Muscle layer of duodenum (tissue), 2 donors: ENCODE results near the gene SFRP2.

Source experiments
- H3K27ac ChIP-seq: one replicate; pipeline ENCODE4 v1.7.0; 2013; ENCODE audit warnings: mild to moderate bottlenecking, low read length
- H3K27me3 ChIP-seq: one replicate; pipeline ENCODE4 v1.7.0; 2013; ENCODE audit warnings: low read depth, mild to moderate bottlenecking, control low read depth, low read length
- H3K36me3 ChIP-seq, 2 donors: one replicate each; pipeline ENCODE4 v1.7.0; 2013; ENCODE audit warnings: low read length in 2 of 2, control low read depth in 1 of 2, mild to moderate bottlenecking in 1 of 2; ENCODE audit not compliant: insufficient read depth in 2 of 2, control insufficient read depth in 1 of 2
- H3K4me1 ChIP-seq, 2 donors: one replicate each; pipeline ENCODE4 v1.7.0; 2013; ENCODE audit warnings: low read length in 2 of 2, mild to moderate bottlenecking in 2 of 2, control low read depth in 1 of 2, moderate library complexity in 1 of 2; ENCODE audit not compliant: insufficient read depth in 2 of 2, control insufficient read depth in 1 of 2
- H3K4me3 ChIP-seq, 2 donors: one replicate each; pipeline ENCODE4 v1.7.0; 2013; ENCODE audit warnings: low read length in 2 of 2, low read depth in 1 of 2, mild to moderate bottlenecking in 1 of 2
- H3K9me3 ChIP-seq, 2 donors: one replicate each; pipeline ENCODE4 v1.7.0; 2013; ENCODE audit warnings: low read length in 2 of 2, control low read depth in 1 of 2, mild to moderate bottlenecking in 1 of 2; ENCODE audit not compliant: control insufficient read depth in 1 of 2
- donor health status: healthy.

The SFRP2 gene, protein sequence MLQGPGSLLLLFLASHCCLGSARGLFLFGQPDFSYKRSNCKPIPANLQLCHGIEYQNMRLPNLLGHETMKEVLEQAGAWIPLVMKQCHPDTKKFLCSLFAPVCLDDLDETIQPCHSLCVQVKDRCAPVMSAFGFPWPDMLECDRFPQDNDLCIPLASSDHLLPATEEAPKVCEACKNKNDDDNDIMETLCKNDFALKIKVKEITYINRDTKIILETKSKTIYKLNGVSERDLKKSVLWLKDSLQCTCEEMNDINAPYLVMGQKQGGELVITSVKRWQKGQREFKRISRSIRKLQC

DNA sequence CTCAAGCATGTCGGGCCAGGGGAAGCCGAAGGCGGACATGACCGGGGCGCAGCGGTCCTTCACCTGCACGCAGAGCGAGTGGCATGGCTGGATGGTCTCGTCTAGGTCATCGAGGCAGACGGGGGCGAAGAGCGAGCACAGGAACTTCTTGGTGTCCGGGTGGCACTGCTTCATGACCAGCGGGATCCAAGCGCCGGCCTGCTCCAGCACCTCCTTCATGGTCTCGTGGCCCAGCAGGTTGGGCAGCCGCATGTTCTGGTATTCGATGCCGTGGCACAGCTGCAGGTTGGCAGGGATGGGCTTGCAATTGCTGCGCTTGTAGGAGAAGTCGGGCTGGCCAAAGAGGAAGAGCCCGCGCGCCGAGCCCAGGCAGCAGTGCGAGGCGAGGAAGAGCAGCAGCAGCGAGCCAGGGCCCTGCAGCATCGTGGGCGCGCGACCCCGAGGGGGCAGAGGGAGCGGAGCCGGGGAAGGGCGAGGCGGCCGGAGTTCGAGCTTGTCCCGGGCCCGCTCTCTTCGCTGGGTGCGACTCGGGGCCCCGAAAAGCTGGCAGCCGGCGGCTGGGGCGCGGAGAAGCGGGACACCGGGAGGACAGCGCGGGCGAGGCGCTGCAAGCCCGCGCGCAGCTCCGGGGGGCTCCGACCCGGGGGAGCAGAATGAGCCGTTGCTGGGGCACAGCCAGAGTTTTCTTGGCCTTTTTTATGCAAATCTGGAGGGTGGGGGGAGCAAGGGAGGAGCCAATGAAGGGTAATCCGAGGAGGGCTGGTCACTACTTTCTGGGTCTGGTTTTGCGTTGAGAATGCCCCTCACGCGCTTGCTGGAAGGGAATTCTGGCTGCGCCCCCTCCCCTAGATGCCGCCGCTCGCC is at the start of gene SFRP2:
TSS of gene SFRP2 (minus strand) at position 671 of the 864 bp plus-strand sequence. CDS start at position 423, 248 bp downstream.
- Histone ChIP-seq H3K27ac (no peak within 1 kb of the TSS), H3K9me3 (no peaks in the 10 kb centered on the region), H3K4me1 (peaks cover 3 to 48% of the 10 kb centered on the region in 2 donors), H3K36me3 (no peaks in the 10 kb centered on the region), H3K27me3 (peaks cover 58% of the 10 kb centered on the region), H3K4me3 (peak within 1 kb of the TSS; percentile 47 to 64)

DNA sequence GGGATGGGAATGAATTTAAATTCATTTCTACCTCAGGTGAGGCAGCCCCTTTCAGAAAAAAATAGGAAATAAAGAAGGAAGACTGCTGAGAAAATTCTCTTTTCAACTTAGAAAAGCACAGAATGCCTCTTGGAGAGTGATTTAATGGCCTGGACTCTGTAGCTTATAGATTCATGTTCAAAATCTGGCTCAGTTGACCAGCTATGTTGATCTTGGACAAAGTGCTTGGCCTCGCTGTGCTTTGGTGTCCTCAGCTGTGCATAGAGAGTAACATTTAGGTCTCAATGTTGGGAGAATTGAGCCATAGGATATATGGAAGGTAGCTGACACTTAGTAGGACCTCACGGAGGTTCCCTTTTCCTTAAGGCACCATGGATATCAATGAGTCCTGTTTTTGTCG is 49.7 kb upstream of the SFRP2 start:
- H3K27ac ChIP-seq, result no peak overlapping the region
- no peaks in the 10 kb centered on the region for H3K27me3 ChIP-seq
- no peaks in the 10 kb centered on the region for H3K36me3 ChIP-seq
- no peaks in the 10 kb centered on the region for H3K9me3 ChIP-seq
- no peak overlapping the region for H3K4me3 ChIP-seq
- no peaks in the 10 kb centered on the region for H3K4me1 ChIP-seq

DNA sequence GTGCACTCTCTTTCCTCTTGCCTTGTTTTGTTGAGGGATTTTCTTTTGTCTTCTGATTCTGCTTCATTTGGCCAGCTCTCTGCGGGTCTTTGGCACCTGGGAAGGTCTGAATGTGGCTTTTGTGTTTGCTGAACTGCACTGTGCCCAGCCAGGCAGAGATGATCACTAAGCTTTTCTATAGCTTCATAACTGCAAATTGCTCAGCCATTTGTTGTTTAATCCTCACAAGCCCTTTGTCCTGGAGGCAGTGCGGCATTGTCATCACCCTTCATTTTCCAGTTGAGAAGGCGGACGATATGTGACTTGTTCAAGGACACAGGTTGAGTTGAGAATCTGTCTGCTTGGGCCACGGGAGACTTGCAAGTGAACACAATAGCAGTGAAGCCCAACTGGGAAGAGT is 46.0 kb upstream of the SFRP2 start:
- Histone ChIP-seq H3K4me3 (no peak overlapping the region), H3K27me3 (no peaks in the 10 kb centered on the region), H3K4me1 (no peaks in the 10 kb centered on the region), H3K9me3 (no peaks in the 10 kb centered on the region), H3K27ac (no peak overlapping the region), H3K36me3 (no peaks in the 10 kb centered on the region)

DNA sequence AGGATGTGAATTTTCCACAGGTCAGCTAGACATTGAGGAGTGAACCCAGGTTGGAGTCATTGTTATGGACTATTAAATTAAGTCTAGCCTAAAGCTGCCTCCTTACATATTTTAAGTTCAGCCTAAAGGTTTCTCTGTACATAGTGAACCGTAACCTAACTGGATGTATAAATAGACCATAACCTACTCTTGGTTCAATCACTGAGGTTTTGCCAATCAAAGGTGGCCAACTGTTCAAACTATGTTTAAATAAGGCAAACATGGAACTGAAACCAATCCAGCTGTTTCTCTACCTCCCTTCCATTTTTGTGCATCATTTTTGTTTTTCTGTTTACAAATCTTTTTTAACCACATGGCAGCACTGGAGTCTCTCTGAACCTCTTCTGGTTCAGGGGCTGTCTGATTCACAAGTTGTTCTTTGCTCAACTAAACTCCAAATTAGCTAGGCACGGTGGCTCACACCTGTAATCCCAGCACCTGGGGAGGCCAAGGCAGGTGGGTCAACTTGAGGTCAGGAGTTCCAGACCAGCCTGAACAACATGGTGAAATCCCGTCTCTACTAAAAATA is 43.9 kb upstream of the SFRP2 start:
- H3K27me3 ChIP-seq, result no peaks in the 10 kb centered on the region

DNA sequence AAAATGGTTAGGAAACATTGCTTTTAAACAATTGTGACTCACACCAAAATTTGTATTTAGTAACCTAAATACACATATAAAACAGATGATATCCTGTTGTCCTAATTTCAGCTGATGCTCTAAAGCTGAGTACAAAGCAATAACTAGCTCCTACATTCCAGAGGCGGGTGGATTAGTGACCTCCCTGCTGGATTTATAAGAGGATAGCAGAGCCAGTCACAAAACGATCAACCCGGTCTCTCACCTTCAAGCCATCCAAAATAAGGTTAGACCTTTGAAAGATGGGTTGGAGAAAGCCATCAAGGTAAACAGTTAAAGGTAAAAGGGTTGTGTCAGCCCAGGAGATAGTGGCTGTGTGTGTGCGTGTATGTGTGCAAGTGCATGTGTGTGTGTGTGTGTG is 43.2 kb upstream of the SFRP2 start:
- no peak overlapping the region for H3K4me3 ChIP-seq
- H3K36me3 ChIP-seq, result no peaks in the 10 kb centered on the region

More for the DNA sequence above, 43.9 kb upstream of the SFRP2 start:
- Histone ChIP-seq H3K36me3 (no peaks in the 10 kb centered on the region), H3K4me1 (no peaks in the 10 kb centered on the region), H3K27ac (no peak overlapping the region), H3K4me3 (no peak overlapping the region), H3K9me3 (no peaks in the 10 kb centered on the region)

DNA sequence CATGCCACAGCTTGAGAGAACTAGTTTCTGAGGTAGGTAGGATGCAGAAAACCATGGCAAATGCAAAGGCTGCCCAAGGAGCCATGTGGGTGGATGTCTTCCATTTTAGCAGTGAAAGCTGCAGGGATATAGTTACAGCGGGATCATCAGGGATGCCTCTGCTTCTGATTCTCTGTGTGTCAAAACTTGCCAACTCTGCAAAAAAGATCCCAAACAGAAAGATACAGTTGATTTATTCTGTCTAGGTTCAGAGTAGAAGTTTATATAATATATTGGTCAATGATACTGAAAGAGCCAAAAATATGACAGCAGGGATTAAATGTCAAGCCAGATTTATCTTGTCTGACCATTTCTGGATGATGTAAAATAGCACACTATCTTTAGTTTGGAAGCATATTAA is 42.4 kb upstream of the SFRP2 start:
- no peaks in the 10 kb centered on the region for H3K27me3 ChIP-seq
- H3K36me3 ChIP-seq, result no peaks in the 10 kb centered on the region
- H3K4me1 ChIP-seq, result no peaks in the 10 kb centered on the region

More for the DNA sequence above, 43.2 kb upstream of the SFRP2 start:
- H3K27me3 ChIP-seq, result no peaks in the 10 kb centered on the region
- no peaks in the 10 kb centered on the region for H3K9me3 ChIP-seq
- H3K4me1 ChIP-seq, result no peaks in the 10 kb centered on the region
- H3K27ac ChIP-seq, result no peak overlapping the region

DNA sequence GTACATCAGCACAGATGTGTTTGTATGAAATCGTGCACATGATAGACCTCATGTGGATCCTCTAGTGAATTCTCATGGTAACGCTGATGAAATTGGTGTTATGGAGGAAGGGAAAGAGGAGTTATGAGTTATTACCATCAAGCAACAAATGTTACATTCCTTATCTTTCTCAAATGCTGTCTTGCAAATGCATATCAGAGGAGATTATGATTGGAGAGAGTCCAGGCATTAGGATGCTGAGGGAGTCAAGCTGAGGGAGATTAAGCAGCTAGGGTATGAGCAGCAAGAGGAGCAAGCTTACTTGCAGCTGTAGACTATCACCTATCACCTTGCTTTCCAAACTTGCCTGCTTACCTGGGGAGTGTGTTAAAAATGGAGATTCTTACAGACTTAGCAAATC is 36.8 kb upstream of the SFRP2 start:
- no peaks in the 10 kb centered on the region for H3K27me3 ChIP-seq
- no peaks in the 10 kb centered on the region for H3K36me3 ChIP-seq
- no peaks in the 10 kb centered on the region for H3K4me1 ChIP-seq
- H3K4me3 ChIP-seq, result no peak overlapping the region
- no peak overlapping the region for H3K27ac ChIP-seq
- H3K9me3 ChIP-seq, result peaks cover 0 to 3% of the 10 kb centered on the region in 2 donors

More for the DNA sequence above, 42.4 kb upstream of the SFRP2 start:
- no peaks in the 10 kb centered on the region for H3K9me3 ChIP-seq
- H3K27ac ChIP-seq, result no peak overlapping the region
- H3K4me3 ChIP-seq, result no peak overlapping the region

DNA sequence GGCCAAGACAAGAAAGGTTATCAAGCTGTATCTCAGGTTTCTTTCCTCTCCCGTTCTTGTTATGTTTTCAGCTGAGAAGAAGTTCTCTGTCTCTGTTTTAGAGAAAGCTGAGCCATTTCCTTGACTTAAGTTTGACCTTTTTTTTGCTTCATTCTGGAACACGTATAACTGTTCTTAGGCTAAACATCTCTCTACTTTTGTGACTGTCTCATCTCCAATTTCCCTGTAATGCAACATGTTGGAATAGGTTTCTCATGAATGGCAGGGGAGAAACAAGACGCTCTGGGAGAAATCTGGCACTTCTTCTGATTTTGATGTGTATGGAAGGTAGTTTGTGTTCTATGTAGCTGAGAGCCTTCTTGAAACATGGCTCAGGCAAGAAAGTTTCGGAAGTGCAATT is 36.2 kb upstream of the SFRP2 start:
- Histone ChIP-seq H3K36me3 (no peaks in the 10 kb centered on the region), H3K9me3 (peaks cover 0 to 3% of the 10 kb centered on the region in 2 donors), H3K27ac (no peak overlapping the region), H3K4me3 (no peak overlapping the region), H3K4me1 (no peaks in the 10 kb centered on the region), H3K27me3 (no peaks in the 10 kb centered on the region)

DNA sequence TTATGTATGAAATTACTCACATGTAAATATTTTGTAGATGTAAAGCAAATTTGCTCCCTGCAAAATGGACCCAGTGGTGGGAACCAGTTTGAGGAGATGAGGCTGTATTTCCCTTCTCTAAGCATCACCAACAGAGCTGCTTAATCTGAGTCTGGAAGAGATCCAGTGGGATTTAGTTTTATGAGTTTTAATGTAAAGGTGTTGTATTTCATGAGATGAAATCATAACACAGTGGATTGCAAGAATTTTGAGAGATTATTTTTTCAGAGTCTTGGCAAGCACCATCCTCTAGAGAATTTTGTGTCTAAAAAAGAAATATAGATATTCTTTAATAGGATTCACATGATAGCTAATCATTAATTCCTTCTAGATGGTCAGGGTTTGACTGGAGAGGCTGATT is 35.6 kb upstream of the SFRP2 start:
- H3K4me1 ChIP-seq, result no peaks in the 10 kb centered on the region
- no peak overlapping the region for H3K4me3 ChIP-seq
- no peaks in the 10 kb centered on the region for H3K27me3 ChIP-seq
- H3K9me3 ChIP-seq, result peaks cover 0 to 3% of the 10 kb centered on the region in 2 donors
- H3K36me3 ChIP-seq, result no peaks in the 10 kb centered on the region
- H3K27ac ChIP-seq, result no peak overlapping the region

DNA sequence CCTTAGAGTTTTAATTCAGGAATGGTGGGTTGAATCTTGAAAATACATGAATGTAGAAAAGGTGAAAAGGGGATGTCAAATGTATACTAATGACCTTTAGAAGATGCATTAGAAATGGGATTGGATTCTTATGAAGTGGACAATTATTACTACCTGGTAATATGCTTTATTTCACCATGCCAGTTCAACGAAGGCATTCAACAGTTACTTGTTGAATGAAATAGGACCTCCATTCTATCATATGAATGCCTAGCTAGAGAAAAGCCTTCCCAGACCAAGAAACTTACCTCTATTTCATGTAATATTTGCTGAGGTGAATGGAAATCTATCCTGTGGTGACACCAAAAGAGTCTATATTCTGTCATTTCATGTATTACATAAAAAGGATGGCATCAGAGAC is 34.6 kb upstream of the SFRP2 start:
- H3K4me1 ChIP-seq, result no peaks in the 10 kb centered on the region
- peaks cover 0 to 3% of the 10 kb centered on the region in 2 donors for H3K9me3 ChIP-seq
- H3K27me3 ChIP-seq, result no peaks in the 10 kb centered on the region
- H3K36me3 ChIP-seq, result no peaks in the 10 kb centered on the region
- no peak overlapping the region for H3K27ac ChIP-seq
- no peak overlapping the region for H3K4me3 ChIP-seq

DNA sequence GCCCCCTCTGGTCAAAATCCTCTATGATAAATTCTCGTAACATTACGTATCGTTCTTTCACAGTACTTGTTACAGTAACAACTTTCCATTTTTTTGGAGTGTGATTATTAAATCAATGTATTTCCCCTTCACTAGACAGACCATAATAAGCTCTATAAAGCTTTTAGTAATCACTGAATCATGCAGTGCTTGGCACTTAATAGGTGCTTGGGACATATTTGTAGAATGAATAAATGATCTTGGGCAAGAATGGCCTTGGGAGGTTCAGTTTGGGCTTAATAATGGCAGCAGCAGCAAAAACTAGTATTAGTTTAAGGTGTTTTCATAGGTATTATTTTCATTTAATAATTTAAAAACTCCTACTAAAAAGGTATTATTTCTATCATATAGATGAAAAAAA is 33.4 kb upstream of the SFRP2 start:
- Histone ChIP-seq H3K4me3 (no peak overlapping the region), H3K27ac (no peak overlapping the region), H3K9me3 (peaks cover 0 to 3% of the 10 kb centered on the region in 2 donors), H3K27me3 (no peaks in the 10 kb centered on the region), H3K4me1 (no peaks in the 10 kb centered on the region), H3K36me3 (no peaks in the 10 kb centered on the region)
